Fibroblast of skin of abdomen (primary cell): ENCODE measurements around the gene CCSER1.

Experiments used
- DNase-seq: peaks from one replicate; pipeline ENCODE4 v3.0.0-alpha.2; 2013

CCSER1 gene

GRCh38 chr4:90198086-90198847, 71.1 kb downstream of the CCSER1 start:
- DNase-seq, result no peak

DNA sequence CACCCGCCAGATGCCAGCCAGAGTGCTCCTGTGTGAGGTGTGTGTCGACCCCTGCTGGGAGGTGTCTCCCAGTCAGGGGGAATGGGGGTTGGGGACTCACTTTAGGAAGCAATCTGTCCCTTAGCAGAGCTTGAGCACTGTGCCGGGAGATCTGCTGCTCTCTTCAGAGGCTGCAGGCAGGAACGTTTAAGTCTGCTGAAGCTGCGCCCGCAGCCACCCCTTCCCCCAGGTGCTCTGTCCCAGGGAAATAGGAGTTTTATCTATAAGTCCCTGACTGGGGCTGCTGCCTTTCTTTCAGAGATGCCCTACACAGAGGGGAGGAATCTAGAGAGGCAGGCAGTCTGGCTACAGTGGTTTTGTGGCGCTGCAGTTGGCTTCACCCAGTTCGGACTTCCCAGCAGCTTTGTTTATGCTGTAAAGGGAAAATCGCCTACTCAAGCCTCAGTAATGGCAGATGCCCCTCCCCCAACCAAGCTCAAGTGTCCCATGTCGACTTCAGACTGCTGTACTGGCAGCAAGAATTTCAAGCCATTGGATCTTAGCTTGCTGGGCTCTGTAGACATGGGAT, 80.8 kb downstream of the CCSER1 start:
- no peak for DNase-seq

- DNase-seq, result no peak
Measured at GRCh38 chr4:90209922-90210321, 82.7 kb downstream of the CCSER1 start.

DNA sequence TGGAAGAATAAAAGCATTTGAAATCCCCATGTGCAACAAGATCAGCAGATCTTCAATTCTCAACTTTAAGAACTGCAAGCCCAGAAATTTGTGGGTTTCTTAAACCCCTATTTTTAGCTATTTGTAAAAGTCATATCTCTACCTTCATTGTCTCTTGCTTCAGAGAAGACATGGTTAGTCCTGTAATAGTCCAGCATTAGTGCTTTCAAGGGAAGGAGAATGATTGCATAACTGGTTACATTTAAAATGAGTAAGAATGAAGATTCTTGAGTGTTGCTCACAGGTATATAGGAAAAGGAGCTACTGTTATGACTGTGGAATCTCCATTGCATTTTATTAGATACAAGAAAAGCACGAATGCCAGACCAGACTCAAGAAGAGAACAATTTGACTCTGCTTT, 84.0 kb downstream of the CCSER1 start:
- DNase-seq, result no peak

DNA sequence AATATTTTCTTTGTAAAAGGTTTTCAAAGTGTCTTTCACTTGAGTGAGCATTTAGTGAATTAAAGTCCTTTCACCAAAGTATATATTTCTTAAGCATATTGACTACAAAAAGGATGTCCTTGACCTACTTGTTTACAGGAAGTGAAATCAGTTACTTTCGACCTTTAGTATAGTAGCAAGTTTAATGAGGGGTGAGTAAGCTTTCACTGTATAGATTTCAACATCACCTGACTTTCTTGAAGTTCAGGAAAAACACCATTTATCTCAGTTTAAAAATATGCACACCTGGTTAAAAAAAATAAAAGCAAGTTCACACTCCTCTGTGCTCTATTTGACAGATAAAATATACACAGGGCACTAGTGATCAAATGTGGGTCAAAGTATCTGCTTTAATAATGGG, 88.1 kb downstream of the CCSER1 start:
- DNase-seq, result no peak

DNA sequence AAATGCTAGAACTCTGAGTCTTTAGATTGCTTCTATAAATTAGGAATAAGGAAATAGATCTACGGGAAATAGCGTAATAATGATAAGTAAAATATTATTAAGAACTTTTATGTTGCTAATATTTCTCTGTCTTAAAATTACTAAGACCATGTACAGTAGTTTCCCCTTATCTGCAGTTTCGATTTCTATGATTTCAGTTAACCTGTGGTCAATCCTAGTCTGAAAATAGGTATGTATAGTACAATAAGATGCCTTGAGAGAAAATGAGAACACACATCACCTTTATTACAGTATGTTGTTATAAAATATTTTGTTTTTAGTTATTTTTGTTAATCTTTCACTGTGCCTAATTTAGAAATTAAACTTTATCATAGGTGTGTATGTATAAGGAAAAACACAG, 92.6 kb downstream of the CCSER1 start:
- DNase-seq, result no peak

DNA sequence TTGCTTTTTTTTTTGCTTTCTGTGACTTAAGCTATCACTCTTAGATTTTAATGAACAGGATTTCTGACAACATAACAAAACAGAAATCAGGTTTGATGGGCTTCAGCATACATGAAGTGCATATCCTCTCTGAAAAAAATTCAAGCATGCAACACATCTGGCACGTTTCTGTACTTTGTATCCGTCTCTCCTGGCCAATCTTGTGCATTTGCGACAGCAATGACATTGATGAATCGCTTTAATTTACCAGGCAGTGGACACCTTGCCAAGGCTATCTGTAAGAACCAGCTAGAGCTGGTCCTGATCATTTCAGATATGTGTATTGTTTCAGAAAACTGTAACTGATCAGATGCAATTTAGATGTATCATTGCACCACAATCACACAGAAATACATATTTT, 93.3 kb downstream of the CCSER1 start:
- DNase-seq, result no peak

DNA sequence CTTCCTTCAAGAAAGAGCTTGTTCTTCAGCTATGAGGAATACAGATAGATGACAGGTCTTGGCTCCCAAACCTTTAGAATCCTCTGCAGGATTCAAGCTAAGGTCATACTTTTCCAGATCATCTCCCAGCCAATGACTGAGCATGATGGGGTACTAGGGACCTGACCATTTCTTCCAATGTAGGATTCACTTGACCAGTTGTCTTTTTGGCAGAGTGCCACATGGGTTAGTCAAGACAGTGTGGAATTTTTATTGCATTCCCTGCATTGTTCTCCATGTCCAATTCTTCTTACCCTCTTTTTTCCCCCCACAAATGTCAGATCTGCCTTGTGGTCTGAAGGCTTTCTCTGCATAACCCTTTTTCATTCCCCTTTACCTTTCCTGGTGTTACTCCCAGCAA, 99.5 kb downstream of the CCSER1 start:
- DNase-seq, result no peak

GRCh38 chr4:90227177-90227576, 100.0 kb downstream of the CCSER1 start:
- no peak for DNase-seq

DNA sequence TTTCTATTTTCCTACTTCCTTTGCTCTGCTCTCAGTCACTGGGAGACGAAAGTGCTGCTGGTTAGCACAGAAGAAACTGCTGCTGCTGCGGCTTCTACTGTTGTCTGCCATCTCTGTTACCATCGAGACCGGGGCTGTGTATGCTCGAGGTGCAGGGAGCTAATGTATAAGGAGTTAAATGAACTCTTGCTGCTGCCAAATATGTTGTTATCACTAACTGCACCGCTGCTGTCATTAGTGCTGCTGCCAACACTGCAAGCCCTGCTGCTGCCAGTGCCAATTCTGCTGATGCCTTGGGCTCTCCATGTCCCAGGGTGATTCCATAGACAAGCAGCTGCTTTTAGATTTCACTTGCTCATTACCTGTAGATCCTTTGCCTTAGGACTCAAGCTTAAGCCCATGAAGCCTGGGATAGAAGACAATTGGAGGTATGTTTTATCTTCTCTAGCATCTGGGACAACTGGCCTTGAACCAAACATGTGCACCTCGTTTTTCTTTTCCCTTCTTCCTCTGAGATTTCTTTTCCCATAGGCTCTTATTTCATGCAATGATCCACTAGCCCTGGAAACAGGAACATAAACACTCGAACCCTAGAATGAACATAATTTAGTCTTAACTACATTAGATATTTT, 107.8 kb downstream of the CCSER1 start:
- no peak for DNase-seq

DNA sequence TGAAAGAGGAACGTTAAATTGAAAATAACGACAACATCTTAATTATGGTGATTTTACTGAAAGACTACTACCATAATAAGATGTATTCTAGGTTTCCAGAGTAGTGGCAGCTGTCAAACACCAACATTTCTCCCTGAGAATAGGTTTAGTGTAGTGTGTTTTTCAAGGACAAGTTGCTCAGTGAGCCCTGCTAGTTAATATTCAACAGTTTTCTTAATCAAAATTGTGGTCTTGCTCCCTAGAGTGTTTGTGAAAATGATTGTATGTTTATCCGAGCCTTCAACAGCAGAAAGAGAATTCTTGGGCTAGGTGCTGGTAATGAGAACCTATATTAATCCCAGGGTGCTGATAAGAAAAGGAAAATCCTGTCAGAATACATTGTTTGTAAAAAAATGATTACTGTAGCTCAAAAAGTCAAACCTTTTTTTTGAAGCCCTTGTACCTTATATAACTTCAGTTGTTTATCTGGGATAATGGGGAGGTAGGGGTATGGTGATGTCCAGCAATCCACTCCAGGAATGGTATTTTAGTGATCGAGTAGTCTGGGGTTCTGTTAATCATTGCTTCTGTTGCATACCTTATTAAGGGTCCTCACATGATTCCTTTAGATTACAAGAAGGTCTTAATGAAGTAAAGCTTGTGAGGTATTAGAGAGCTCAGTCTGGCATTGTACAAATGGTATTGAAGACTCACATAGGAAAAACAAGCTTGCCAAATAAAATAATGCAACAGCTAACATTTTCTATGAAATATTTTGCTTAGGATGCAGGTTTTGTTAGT, 110.7 kb downstream of the CCSER1 start:
- DNase-seq, result no peak

GRCh38 chr4:90240333-90240732, 113.1 kb downstream of the CCSER1 start:
- DNase-seq, result no peak

DNA sequence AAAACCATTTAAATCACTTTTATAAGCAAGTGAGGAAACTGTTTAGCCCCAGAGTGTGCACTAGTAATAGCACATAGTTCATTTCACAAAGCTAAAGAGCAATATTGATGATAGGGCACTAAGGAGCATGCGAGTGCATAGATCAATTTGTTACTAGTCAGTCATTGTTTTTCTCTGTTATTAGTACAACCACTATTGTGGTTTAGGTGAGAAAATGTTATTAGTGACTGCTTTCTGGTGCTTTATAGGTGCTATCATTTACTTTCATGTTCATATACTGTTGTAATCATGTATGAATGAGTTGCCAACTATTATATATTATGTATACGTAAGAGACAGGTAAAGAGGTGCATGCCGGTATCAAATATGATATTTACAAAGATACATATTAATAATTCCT, 113.8 kb downstream of the CCSER1 start:
- no peak for DNase-seq

GRCh38 chr4:90245837-90246236, 118.6 kb downstream of the CCSER1 start:
- no peak for DNase-seq

DNA sequence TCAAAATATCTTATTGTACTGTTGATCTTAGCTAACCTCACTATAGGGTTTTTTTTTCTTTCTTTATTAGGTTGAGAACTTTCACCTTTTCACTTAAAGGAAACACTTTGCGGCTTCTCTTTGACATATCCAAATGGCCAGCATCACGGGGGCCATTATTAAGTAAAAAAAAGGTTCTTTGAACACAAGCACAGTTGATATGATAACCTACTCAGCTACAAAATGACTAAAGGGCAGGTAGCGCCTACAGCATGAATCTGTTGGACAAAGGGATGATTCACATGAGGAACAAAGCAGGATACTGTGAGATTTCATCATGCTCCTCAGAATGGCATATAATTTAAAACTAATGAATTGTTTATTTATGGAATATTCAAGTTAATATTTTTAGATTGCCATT, 119.6 kb downstream of the CCSER1 start:
- no peak for DNase-seq

- DNase-seq, result no peak
Measured at GRCh38 chr4:90254357-90254756, 127.2 kb downstream of the CCSER1 start.

DNA sequence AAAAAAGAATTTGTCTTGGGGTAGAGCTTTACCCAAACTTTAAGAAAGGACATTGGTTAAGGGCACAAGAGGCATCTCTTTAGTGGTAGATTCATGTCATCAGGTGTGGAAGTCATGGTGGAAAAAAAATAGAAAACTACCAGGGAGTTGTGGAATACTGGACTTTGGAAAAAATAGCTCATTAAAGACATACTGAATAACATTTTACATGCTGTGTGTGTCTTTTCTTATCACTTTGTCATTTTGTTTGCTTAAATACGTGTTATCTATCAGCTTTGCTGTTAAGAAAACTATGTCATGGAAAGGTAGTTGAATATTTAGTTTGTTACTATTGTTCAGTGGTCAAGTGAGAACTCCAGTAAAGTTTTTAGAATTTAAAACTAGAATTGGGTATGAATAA, 147.0 kb downstream of the CCSER1 start:
- no peak for DNase-seq

GRCh38 chr4:90280954-90281353, 153.8 kb downstream of the CCSER1 start:
- no peak for DNase-seq

DNA sequence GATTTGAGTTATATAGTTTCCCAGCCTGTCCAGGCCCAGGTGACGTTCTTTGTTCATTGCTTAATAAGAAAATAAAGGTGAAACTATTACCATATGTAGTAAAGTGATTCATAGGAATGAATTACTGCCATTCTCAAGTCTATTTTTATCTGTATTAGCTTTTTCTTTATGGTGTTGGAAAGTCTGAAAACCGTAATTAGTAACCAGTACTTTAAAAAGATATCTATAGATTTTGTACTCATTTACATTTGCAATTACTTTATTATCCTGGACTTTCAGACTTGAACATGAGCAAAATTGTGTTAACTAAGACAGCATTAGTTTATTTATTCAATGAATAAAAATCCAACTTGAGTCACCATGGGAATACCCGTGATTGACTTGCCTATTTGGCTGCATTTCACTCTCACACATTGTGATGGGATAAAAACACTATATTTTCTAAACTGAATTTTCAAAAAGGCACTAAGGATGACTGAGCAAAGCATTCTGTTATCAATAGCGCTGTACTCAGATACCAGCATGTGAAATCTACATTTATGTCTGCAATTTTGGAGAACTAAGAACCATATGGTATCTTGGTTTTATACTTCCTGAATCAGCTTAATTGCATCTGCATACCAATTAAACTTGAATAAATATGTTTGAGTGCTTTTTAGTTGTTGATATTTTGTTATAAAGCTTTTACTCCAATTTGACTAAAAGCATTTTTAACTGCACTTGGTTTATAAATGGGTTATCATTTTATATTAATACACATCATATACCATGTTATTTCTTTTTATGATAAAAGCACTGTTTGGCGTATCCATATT, 154.6 kb downstream of the CCSER1 start:
- no peak for DNase-seq

GRCh38 chr4:90290345-90290744, 163.2 kb downstream of the CCSER1 start:
- no peak for DNase-seq

GRCh38 chr4:90292438-90292837, 165.2 kb downstream of the CCSER1 start:
- DNase-seq, result no peak

DNA sequence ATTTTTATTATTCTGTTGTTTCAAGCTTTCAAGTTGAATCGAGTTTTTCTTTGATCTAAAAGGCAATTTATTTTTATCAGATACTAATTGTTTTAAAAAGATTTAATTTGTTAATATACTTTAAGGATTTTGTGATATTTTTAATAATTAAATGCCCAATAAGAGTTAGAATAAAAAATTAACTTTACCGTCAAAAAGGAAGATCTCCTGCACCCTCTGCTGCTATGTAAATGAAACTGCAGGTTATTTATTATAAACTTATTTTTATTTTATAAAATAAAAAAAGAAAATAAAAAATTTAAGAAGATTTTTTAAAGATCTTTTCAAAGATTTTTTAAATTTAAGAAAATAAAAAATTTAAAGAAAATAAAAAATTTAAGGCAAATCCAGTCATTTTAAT, 166.1 kb downstream of the CCSER1 start:
- DNase-seq, result no peak

DNA sequence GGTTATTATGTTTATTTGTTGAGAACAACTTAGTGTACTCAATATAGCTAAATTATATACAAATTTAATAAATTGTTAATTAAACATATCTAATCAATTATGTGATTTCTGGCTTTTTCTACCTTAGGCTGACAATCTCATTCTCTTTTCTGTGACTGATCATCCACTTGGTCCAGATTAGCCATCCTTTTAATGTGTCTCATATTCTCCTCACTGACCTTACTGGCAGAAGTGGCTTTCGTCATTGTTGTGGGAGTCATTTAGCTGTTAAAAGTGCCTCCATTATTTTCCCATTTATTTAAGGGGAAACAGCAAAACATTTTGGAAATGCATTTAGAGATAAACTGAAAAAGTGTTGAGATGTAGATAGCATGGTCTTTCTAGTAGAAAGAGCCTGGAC, 172.2 kb downstream of the CCSER1 start:
- DNase-seq, result no peak
